Suprapubic skin (tissue), 4 donors: ENCODE results near the gene PRPF40B. TPM values are rescaled to one million over a fixed set of nuclear protein-coding genes. Genes with fewer than 3 reads are reported as not detected.
"Not testable (repeated sequence)": the region's sequence is repeated elsewhere in the genome, so short reads cannot be mapped to it uniquely, and the experiment has no call there.

ENCODE experiments used
- DNase-seq, 2 donors: peaks; one replicate each; pipeline ENCODE4 v3.0.0-alpha.2; 2019; ENCODE audit warnings: low spot score in 2 of 2
- H3K27ac ChIP-seq: fragments of 200-600 bp; sonication (generic); one replicate; pipeline ENCODE4 v1.5.1; 2019
- H3K27me3 ChIP-seq: fragments of 200-600 bp; sonication (generic); one replicate; pipeline ENCODE4 v1.5.1; 2019
- H3K36me3 ChIP-seq: fragments of 200-600 bp; sonication (generic); one replicate; pipeline ENCODE4 v1.5.1; 2019
- H3K4me1 ChIP-seq: fragments of 200-600 bp; sonication (generic); one replicate; pipeline ENCODE4 v1.5.1; 2019
- H3K4me3 ChIP-seq: fragments of 200-600 bp; sonication (generic); one replicate; pipeline ENCODE4 v1.5.1; 2019; ENCODE audit warnings: mild to moderate bottlenecking
- H3K9me3 ChIP-seq: fragments of 200-600 bp; sonication (generic); one replicate; pipeline ENCODE4 v1.5.1; 2019
- CTCF ChIP-seq, 2 donors: fragments of 200-600 bp in 1 of 2; fragments of 450-650 bp in 1 of 2; sonication (generic) in 1 of 2; IDR thresholded peaks; one replicate each; pipeline ENCODE4 v1.5.1; 2016 to 2019; ENCODE audit warnings: antibody characterized with exemption in 2 of 2, mild to moderate bottlenecking in 1 of 2, moderate library complexity in 1 of 2
- EP300 ChIP-seq: sonication (generic); formaldehyde crosslinking; IDR thresholded peaks from one replicate; pipeline ENCODE4 v1.6.1; 2017; ENCODE audit warnings: antibody characterized with exemption
- POLR2A ChIP-seq, 2 donors: fragments of 450-650 bp; IDR thresholded peaks; one replicate each; pipeline ENCODE4 v1.6.1; 2017; ENCODE audit warnings: antibody characterized with exemption in 2 of 2, mild to moderate bottlenecking in 2 of 2, moderate library complexity in 2 of 2
- POLR2AphosphoS5 ChIP-seq, 3 donors: sonication (generic); formaldehyde crosslinking; IDR thresholded peaks; one replicate each; pipeline ENCODE4 v1.6.1; 2017; ENCODE audit warnings: antibody characterized with exemption in 3 of 3
- WGBS: methylation state at CpG from one replicate; pipeline ENCODE4 v1.1.5; 2018; 5-methylcytosine and 5-hydroxymethylcytosine counted together
- total RNA-seq, 4 donors: library from RNA; depleted of rRNA; stranded (reverse); fragments of >200 nt; gene quantifications; one replicate each; pipeline ENCODE4 v1.1.0, GENCODE V29; 2016

Gene PRPF40B
- total RNA-seq, 4 donors from 2014 or later: 10.1 to 38.9 (median 15.4) TPM

GRCh38 chr12:49603721-49604120, 19.6 kb upstream of the PRPF40B start:
- TF ChIP-seq EP300 (no peak), POLR2A (IDR thresholded peaks at IDR 0.05) (no peak), POLR2AphosphoS5 (IDR thresholded peaks at IDR 0.05) (no peak), CTCF (IDR thresholded peaks at IDR 0.05) (no peak)
- H3K27me3 ChIP-seq: no peaks in the 10 kb centered on the region
- H3K9me3 ChIP-seq: no peaks in the 10 kb centered on the region
- H3K4me1 ChIP-seq: no peaks in the 10 kb centered on the region
- peaks cover 3% of the 10 kb centered on the region for H3K36me3 ChIP-seq
- DNase-seq: no peak
- H3K4me3 ChIP-seq: no peak overlapping the region
- no peak overlapping the region for H3K27ac ChIP-seq
- WGBS: 100% methylated on average over 1 of the region's 1 CpG

- peaks cover 3% of the 10 kb centered on the region for H3K36me3 ChIP-seq
- H3K27me3 ChIP-seq: no peaks in the 10 kb centered on the region
- H3K4me1 ChIP-seq: no peaks in the 10 kb centered on the region
- DNase-seq: no peak
- WGBS: 67% methylated on average over 5 of the region's 5 CpGs
- TF ChIP-seq EP300 (no peak), POLR2AphosphoS5 (IDR thresholded peaks at IDR 0.05) (no peak), POLR2A (IDR thresholded peaks at IDR 0.05) (no peak), CTCF (IDR thresholded peaks at IDR 0.05) (no peak)
- H3K27ac ChIP-seq: no peak overlapping the region
- no peaks in the 10 kb centered on the region for H3K9me3 ChIP-seq
- no peak overlapping the region for H3K4me3 ChIP-seq
Measured at GRCh38 chr12:49604856-49605255, 18.5 kb upstream of the PRPF40B start.

- not testable (repeated sequence) for H3K4me3 ChIP-seq, H3K4me1 ChIP-seq, H3K27me3 ChIP-seq, DNase-seq, H3K9me3 ChIP-seq, H3K27ac ChIP-seq, H3K36me3 ChIP-seq
- WGBS: 100% methylated on average over 4 of the region's 4 CpGs
Measured at GRCh38 chr12:49605539-49605938, 17.8 kb upstream of the PRPF40B start, which contains the start of gene FAM186B. FAM186B (minus strand) TSS chr12:49605639; CDS start chr12:49605477, 162 bp downstream.

- H3K4me3 ChIP-seq: no peak overlapping the region
- no peaks in the 10 kb centered on the region for H3K27me3 ChIP-seq
- no peak overlapping the region for H3K27ac ChIP-seq
- H3K9me3 ChIP-seq: no peaks in the 10 kb centered on the region
- no peak for TF ChIP-seq POLR2AphosphoS5 (IDR thresholded peaks at IDR 0.05)
- no peak for TF ChIP-seq POLR2A (IDR thresholded peaks at IDR 0.05)
- no peak for TF ChIP-seq CTCF (IDR thresholded peaks at IDR 0.05)
- no peak for TF ChIP-seq EP300
- H3K4me1 ChIP-seq: no peaks in the 10 kb centered on the region
- H3K36me3 ChIP-seq: no peaks in the 10 kb centered on the region
- no CpG with 5 or more reads among the region's 2 CpGs for WGBS
- no peak for DNase-seq
Measured at GRCh38 chr12:49609059-49609874, 14.1 kb upstream of the PRPF40B start.

GRCh38 chr12:49609875-49610154, 13.5 kb upstream of the PRPF40B start:
- DNase-seq: no peak
- Histone ChIP-seq H3K27ac (no peak overlapping the region), H3K27me3 (no peaks in the 10 kb centered on the region), H3K36me3 (no peaks in the 10 kb centered on the region), H3K4me1 (no peaks in the 10 kb centered on the region), H3K9me3 (no peaks in the 10 kb centered on the region), H3K4me3 (no peak overlapping the region)
- 75% methylated on average over 1 of the region's 1 CpG for WGBS
- TF ChIP-seq EP300 (no peak), POLR2AphosphoS5 (IDR thresholded peaks at IDR 0.05) (no peak)

- not testable (repeated sequence) for H3K4me1 ChIP-seq, H3K9me3 ChIP-seq, DNase-seq, H3K36me3 ChIP-seq, H3K27ac ChIP-seq, H3K27me3 ChIP-seq, H3K4me3 ChIP-seq
- 97% methylated on average over 4 of the region's 4 CpGs for WGBS
Measured at GRCh38 chr12:49610785-49611184, 12.6 kb upstream of the PRPF40B start.

- Histone ChIP-seq H3K9me3 (no peaks in the 10 kb centered on the region), H3K4me1 (no peaks in the 10 kb centered on the region), H3K4me3 (no peak overlapping the region), H3K36me3 (no peaks in the 10 kb centered on the region), H3K27me3 (no peaks in the 10 kb centered on the region), H3K27ac (no peak overlapping the region)
- TF ChIP-seq CTCF (IDR thresholded peaks at IDR 0.05) (no peak), POLR2AphosphoS5 (IDR thresholded peaks at IDR 0.05) (no peak), EP300 (no peak), POLR2A (IDR thresholded peaks at IDR 0.05) (no peak)
- no peak for DNase-seq
Measured at GRCh38 chr12:49612210-49612609, 11.2 kb upstream of the PRPF40B start.
